Amniotic stem cell (primary cell): ENCODE results near the gene IKBKG.
"Not testable (repeated sequence)": the region's sequence is repeated elsewhere in the genome, so short reads cannot be mapped to it uniquely, and the experiment has no call there.

Experiments used
- DNase-seq: peaks from one replicate; lab custom pipeline; 2025; lab: John Stamatoyannopoulos, UW

IKBKG gene, protein sequence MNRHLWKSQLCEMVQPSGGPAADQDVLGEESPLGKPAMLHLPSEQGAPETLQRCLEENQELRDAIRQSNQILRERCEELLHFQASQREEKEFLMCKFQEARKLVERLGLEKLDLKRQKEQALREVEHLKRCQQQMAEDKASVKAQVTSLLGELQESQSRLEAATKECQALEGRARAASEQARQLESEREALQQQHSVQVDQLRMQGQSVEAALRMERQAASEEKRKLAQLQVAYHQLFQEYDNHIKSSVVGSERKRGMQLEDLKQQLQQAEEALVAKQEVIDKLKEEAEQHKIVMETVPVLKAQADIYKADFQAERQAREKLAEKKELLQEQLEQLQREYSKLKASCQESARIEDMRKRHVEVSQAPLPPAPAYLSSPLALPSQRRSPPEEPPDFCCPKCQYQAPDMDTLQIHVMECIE

DNA sequence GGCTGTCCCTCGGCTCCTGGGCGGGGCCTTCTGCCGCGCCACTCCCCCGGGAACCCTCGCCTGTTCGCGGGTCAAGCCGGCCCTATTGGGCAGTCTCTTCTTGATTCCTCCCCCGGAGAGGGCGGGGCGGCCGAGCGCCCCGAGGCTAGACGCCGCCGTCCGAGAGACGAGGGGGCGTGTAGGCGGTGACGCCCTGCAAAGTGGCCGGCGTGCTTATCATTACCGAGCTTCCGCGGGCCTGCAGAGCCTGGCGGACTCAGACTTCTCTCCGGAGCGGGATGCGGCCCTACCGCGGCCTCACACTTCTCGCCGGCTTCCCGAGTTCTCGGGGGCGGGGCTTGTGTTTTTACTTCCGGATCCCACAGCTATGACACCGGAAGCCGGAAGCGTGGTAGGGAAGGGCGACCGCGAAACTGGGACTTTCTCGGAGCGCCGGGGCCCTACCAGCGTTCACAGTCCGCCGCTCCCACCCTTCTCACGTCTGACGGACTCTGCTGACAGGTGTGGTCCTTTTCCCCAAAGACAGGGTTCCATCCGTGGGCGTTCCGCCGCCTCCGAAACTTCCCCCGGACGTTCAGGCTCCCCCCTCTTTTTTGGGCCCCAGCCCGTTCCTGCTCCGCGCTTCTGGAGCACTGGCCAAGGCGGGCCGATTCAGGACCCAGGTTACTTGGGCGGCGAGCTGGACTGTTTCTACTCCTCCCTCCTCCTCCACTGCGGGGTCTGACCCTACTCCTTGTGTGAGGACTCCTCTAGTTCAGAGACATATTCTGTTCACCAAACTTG, at the start of gene IKBKG:
Gene IKBKG (plus strand): TSS at position 376 of the 783 bp plus-strand sequence. CDS start 4,383 bp downstream, outside the sequence.
- DNase-seq, result peak; percentile 89

DNA sequence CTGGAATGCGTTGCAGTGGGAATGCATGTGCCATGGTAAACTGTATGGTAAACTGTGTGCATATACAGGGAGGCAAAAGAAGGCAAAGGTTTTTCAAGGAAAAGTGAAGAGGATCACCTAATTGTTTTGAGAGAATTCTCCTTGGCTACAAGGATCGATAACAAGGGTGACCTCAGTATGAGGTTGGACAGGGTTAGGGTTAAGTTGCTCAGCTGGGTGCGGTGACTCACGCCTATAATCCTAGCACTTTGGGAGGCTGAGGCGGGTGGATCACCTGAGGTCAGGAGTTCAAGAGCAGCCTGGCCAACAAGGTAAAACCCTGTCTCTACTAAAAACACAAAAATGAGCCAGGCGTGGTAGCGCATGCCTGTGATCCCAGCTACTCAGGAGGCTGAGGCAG, 46.0 kb upstream of the IKBKG start:
- not testable (repeated sequence) for DNase-seq

DNA sequence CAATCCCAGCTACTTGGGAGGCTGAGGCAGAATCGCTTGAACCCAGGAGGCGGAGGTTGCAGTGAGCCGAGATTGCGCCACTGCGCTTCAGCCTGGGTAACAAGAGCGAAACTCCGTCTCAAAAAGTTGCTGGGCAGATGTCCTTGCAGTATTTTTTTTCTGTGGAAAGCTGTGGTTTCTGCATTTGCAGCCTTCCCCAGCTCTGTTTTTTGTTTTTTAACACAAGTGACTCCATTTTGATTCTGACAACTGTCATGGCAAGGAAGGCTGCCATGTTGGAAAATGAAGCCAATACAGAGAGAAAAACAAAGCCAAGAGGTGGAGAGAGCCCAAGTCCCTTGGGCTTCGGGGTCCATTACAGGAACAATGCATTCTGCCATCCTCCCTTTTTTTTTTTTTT, 45.3 kb upstream of the IKBKG start:
- DNase-seq, result no peak

DNA sequence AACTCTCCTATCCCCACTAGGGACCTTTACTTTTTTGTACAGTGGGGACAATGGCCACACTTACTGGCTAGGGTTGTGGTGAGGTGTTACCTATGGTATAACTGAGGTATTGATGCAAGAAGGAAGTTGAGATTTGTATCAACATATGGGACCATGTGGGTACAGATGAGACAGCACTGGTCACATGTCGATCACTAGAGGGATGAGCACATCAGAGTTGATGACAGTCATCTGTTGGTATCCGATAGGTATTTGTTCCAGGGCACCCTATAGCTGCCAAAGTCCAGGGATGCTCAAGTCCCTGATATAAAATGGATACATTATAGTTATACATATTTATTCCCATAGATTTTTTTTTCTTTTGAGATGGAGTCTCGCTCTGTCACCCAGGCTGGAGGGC, 44.4 kb upstream of the IKBKG start:
- DNase-seq, result no peak

DNA sequence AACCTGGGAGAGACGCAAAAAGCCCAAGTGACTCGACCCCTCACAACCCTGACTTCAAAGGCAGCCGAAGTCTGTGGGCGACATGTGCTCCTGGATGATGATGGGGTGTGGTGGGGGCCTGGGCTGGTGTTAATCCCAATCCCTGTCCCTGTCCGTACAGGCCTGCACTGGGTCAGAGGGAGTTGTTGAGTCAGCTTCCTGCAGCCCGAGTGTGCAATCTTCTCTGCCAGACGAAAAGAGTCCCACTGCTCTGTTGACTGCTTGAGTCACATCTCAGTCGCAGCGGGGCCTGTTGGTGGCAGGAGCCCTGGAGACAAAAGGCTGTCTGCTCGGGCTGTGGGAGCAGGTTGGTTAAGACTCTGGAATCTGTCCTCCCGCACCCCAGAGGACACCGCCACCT, 41.7 kb upstream of the IKBKG start:
- DNase-seq, result peak; percentile 1

DNA sequence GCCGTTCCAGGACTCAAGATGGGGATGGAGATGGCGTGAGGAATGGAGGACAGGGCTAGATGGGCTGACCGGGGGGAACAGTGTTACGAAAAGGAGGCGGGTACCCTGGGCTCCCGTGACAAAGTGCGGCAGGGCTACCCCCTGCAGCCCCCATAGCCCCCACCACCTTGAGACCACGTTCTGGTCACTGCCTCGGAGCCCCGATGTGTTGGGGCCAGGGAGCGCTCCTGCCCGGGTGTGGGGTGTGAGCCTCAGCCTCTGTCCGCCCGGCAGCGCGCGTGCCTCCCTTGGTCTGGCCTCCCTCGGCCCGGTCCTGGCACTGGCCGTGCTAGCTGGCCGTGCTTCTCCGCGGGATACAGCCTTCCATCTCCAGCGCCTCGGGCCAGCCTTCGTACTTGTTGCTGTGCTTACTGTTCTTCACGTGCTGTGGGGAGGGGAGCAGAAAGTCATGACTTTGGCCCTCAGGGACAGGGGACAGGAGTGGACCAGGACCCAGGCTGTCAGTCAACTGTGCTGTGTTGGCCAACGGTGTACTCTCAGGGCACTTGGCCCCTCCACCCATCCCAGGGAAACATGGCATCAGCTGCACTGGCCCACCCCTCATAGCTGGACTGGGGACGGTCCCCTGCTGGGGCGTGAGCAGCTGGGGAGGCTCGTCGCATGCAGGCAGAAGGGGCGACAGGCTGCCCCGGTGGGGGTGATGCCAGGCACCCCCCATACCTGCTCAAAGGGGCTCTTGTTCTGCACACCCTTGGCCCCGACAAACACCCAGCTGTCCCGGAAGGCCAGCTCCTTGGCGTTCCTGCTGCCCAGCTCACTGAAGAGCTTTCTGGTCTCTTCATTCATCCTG, 40.7 kb upstream of the IKBKG start:
- no peak for DNase-seq

DNA sequence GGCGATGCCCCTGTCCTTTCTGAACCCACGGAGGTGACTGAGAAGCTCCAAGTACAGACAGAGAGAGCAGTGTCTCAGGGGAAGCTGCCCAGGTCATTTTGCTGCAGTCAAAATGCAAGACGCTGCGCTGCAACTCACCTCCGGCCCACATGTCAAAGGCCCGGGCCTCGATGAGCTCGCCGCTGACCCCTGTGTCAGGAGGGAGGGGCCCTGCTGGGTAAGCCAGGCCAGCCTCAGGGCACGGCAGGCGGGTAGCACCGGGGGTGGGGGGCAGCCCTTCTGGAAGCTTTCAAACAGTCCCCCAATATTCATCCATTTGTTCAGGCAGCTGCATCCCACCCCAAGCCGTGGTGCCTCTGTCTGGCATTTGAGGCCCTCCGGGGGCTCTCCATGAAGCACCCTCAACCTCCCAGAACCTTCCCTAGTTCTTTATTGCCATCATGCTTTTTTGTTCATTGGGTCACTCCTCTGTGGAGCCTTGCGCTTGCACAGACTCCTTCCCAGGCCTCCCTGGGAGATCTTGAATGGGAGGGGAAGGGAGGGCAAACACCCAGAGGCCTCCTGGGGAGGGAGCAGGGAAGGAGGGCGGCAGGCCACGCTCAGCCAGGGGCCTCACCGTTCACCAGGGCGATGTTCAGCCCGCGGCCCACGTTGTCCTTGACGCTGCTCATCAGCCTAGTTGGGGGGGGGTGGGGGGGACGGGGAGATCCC, 39.6 kb upstream of the IKBKG start:
- DNase-seq, result no peak

DNA sequence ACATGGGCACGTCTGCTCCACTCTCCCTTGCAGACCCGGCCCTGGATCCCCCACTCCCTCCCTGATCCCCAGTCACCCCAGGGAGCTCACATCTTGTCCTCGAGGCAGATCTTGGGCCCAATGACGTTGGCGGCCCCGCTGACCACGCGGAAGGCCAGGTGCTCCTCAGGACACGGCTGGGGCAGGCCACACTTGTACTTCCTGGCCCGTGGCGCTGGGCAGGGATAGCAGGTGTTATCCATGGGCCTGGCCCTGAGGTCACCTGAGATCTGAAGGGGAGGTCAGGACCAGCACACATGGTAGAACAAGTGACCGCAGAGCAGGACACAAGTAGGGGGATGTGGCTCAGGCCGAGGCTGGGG, 39.1 kb upstream of the IKBKG start:
- DNase-seq, result no peak

DNA sequence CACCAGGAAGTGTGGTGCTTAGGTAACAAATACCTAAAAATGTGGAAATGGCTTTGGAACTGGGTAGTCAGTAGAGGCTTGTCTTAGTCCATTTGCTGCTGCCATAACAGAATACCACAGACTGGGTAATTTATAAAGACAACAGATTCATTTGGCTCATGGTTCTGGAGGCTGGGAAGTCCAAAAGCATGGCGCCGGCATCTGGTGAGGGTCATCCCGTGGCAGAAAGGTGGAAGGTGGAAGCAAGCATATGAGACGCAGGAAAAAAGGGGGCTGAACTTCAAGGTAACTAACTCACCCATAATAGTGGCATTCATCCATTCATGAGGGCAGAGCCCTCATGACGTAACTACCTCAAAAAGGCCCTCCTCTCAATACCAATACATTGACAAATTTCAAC, 38.0 kb upstream of the IKBKG start:
- no peak for DNase-seq

DNA sequence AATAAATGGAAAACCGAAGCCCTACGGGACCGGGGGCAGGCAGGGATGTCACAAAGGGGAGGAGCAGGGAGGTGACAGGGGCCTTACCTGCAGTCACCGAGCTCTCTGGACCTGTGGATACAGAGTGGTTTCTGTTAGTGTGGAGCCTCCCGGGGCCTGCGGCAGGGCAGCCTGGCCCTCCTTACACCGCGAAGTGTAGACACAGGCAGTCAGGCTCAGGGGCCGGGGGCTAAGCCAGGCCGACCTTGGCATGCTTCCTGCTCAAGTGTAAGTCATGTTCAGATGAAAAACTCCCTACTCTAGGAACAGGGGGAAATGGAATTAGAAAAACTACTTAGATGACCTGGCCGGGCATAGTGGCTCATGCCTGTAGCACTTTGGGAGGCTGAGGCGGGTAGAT, 35.7 kb upstream of the IKBKG start:
- DNase-seq, result no peak

DNA sequence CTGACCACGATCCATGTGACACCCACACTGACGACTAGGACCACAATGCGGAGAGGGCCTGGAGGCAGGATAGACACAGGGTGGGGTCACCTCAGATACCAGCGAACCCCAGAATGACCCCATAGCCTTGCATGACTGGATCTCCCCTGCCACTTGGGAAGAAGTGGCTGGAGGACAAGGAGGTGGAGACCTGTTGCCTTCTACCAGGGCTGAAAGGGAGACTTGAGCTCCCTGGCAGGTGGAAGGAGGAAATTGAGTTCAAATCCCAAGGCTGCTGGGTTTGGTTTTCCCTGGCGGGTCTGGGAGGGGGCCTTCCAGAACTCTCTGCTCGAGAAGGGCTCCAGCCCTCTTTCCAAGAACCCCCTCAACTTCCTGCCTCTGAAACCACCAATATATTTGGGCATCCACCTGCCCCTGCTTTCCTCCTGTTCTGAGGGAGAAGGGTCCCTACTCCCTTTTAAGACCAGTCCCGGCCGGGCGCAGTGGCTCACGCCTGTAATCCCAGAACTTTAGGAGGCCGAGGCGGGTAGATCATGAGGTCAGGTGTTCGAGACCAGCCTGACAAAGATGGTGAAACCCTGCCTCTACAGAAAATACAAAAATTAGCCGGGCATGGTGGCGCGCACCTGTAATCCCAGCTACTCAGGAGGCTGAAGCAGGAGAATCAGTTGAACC, 34.4 kb upstream of the IKBKG start:
- no peak for DNase-seq

DNA sequence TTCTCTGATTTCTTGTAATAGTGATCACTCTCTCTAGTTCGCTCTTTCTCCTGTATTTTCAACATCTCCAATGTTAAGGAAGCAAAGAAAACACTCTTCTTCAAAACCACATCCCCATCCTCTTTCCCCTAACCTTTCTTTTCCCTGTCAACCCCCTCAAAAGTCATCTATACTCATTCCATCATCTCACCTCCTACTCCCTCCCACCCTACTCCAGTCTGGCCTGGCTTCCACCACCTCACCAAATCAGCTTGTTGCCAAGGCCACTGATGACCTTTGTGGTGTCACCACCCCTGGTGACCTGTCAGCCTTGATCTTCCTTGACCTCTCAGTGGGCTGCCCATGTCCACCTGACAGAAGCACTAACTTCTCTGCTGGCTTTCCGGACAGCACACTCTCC, 33.7 kb upstream of the IKBKG start:
- DNase-seq, result no peak

DNA sequence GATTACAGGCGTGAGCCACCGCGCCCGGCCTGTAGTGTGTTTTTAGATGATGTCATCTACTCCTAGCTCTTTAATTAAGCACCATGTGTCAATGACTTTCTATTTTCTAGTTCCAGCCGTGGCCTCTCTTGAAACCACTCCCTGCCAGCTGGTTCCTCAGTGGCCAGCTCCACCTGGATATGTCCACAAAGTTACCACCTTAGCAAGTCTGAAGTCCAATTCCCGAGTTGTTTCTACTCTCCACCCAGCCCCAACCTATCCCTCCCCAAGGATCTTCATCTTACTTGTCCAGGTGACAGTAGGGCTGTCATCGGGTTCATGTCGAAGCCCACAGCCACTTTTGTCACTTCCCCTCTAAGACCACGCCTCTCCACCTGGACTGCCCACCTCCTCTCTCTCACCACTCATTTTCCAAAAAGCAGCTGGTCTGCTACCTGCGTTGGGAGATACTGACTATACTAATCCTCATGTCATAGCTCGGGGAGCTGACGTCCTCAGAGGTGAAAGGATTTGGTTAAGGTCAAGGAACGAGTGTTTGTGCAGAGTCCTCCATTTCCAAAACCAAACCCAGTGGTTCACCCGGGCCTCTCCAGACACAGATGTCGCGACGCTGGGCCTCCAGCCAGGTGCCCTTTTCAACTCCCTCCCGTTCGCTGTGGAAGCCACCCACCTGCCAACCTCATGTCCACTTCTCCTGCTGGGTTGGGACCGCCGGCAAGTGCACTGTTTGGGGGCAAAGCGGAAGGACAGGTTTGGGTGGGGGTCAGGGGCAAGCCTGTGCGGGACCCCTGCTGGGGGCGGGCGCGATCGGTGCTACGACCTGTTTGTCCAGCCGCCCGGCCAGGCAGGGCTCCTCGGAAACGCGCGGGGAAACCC, 32.1 kb upstream of the IKBKG start:
- DNase-seq, result no peak

DNA sequence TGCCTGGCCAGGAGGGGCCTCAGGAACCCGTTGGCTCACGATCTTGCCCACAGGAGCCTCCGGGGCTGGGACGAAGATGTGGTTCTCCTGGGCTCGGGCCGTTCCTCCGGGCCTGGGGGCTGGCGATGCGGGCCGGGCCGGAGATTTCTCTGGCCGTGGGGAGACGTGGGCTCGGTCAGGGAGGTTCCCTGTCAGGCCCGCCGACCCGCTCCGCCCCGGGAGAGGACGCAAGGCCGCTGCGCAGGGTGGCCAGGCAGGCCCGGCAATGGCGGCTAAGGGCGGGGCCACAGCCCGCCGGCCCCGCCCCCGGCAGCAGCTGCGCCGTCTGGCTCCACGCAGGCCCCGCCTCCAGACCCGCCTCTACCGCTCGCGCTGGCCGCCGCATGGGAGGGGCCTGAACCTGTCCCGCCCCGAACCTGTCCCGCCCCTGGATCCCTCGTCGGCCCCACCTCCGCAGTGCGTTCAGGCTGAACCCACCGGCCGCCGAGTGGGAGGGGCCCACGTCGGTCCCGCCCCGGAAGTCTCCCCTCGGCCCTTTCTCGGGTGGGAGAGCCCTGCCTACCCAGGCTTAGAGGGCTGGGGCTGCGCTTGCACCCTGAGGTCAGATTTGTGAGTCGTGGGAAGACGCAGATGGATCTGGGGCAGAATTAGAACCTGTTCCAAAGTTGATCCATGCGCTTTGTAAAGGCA, 31.3 kb upstream of the IKBKG start, which contains the start of gene FAM3A:
Gene FAM3A (minus strand): TSS at position 267 of the 690 bp plus-strand sequence. CDS start 460 bp downstream, outside the sequence.
- DNase-seq, result peak; percentile 58

DNA sequence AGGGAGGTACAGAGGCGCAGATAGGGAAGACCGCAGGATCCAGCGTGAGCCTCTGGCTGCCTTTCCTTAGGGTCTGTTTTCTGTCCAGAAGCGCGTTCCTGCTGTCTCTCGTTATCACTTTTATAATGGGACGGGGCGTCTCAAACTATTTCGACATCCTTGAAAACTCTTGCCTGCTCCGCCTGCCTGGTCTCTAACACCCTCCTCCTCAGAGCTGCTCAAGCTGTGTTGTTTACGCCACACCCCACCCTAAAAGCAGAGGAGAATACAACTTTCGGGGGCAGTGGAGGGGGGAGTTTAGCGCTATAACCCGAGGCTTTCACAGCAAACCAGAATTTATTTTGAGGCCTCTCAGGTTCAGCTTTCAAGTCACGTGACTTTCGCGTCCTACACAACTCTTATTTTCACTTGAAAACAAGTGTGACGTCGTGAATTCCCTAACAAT, 30.7 kb upstream of the IKBKG start:
- DNase-seq, result no peak

DNA sequence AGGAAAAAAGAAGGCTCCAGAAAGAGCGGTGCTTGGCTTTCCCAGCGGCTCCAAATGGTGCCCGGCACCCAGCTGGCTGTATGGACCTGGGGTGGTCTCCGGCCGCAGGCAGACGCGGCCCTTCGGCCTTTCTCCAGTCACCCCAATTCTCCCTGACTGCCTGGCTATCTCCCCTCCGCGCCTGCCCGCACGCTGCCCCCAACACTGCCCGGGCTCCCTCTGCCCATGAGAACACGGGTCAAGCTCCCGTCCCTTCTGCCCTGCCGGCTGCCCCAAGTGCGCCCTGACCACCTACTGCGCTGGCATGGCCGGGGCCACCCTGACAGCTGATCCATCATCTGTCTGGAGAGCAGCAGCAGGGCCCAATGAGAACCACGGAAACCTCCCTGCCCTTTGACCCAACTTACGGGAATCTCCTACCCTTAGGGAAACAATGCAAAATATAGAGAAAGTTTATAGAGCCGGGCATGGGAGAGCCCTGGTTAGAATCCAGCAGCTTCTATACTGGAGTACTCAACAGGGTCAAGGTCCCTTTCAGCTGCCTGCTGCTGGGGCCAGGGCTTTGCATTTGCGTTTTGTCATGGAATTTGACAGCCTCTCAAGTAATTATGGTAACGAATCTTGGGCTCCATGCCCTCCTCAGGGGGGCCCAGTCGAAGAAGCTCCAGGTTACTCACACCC, 30.2 kb upstream of the IKBKG start:
- DNase-seq, result no peak

DNA sequence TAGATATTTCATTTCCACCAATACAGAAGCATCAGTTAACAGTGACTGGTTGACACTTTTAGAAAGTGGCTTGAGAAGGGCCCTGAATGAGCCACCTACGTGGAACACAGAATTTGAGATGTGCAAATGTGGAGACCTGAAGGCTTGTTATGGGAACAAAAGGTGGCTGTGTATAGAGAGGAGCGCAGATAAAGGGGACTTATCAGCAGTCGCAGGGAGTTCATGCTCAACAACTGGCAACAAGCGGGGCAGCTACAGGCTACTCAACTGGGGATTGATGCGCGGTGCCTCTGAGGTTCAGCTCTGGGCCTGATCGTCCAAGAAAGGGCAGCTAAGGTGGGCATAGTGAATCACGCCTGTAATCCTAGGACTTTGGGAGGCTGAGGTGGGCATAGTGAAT, 28.0 kb upstream of the IKBKG start:
- no peak for DNase-seq

DNA sequence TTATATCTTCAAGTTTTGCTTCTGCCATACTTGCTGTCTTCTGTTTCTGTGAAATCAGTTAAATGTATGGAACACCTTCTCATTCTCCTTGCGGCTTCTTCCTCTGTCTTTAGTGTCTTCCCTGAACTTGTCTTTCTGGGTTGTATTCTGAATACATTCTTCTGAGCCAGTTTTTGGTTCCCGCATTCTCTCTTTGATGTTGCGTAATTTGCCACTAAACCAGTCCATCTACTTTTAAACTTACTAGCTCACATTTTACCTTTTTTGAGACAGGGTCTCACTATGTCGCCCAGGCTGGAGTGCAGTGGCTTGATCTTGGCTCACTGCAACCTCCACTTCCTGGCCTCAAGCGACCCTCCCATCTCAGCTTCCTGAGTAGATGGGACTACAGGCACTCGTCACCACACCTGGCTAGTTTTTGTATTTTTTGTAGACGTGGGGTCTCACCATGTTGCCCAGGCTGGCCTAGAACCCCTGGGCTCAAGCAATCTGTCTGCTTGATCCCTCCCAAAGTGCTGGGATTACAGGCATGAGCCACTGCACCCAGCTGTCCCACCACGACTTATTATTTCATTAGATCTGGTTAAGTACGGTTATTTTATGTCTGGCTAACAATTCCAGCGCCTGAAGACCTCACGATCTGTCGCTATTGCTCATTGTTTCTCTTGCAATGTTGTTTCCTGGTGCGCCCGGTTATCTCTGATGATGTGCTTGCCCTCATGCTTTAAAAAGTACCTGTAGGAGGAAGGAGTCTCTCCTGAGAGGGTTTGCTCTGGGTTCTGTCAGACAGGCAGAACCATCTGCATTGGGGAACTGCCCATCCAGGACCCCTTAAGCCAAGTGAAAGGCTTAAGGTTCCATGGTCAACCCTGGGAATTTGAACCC, 21.6 kb upstream of the IKBKG start:
- no peak for DNase-seq
